HG03039 (cell line): Measurements from ENCODE around the gene CEBPG.

ENCODE experiments used
- ATAC-seq: cut with Tn5 transposase; IDR thresholded peaks from one replicate; pipeline ENCODE4 v1.9.1; 2021; ENCODE audit warnings: mild to moderate bottlenecking, moderate library complexity; ENCODE audit not compliant: unreplicated experiment

Gene CEBPG

GRCh38 chr19:33418871-33419787 is 45.6 kb downstream of the CEBPG start:
- ATAC-seq, result no peak

GRCh38 chr19:33419788-33420130 is 46.2 kb downstream of the CEBPG start:
- no peak for ATAC-seq

- no peak for ATAC-seq
These were observed 47.3 kb downstream of the CEBPG start for GRCh38 chr19:33420821-33421220.

GRCh38 chr19:33421368-33421767 is 47.9 kb downstream of the CEBPG start:
- no peak for ATAC-seq

- ATAC-seq, result no peak
These were observed 49.1 kb downstream of the CEBPG start for GRCh38 chr19:33422369-33423180.

- ATAC-seq, result no peak
These were observed 50.7 kb downstream of the CEBPG start for GRCh38 chr19:33424181-33424580.

GRCh38 chr19:33426621-33427361 is 53.3 kb downstream of the CEBPG start:
- no peak for ATAC-seq

- ATAC-seq, result no peak
These were observed 54.5 kb downstream of the CEBPG start for GRCh38 chr19:33427801-33428626.

GRCh38 chr19:33428627-33429125 is 55.2 kb downstream of the CEBPG start:
- ATAC-seq, result no peak

GRCh38 chr19:33429891-33430673 is 56.6 kb downstream of the CEBPG start:
- ATAC-seq, result no peak

- no peak for ATAC-seq
These were observed 57.3 kb downstream of the CEBPG start for GRCh38 chr19:33430674-33431277.

- no peak for ATAC-seq
These were observed 58.5 kb downstream of the CEBPG start for GRCh38 chr19:33432015-33432414.
